ENCODE measurements around the gene NOL11.
"Not testable (repeated sequence)": the region's sequence is repeated elsewhere in the genome, so short reads cannot be mapped to it uniquely, and the experiment has no call there.

NOL11 gene

GRCh38 chr17:67754001-67754400 lies 36.3 kb downstream of the NOL11 start:
- DNase-seq (ENCODE audit: low spot score) = no peak

- DNase-seq (ENCODE audit: low spot score) = not testable (repeated sequence)
These were observed 37.0 kb downstream of the NOL11 start for GRCh38 chr17:67754686-67755085.

GRCh38 chr17:67756766-67757165 lies 39.0 kb downstream of the NOL11 start:
- DNase-seq (ENCODE audit: low spot score) = not testable (repeated sequence)

- DNase-seq (ENCODE audit: low spot score) = no peak
These were observed 41.8 kb downstream of the NOL11 start for GRCh38 chr17:67759355-67760171.

GRCh38 chr17:67765623-67766022 lies 47.9 kb downstream of the NOL11 start:
- DNase-seq (ENCODE audit: low spot score) = no peak

- DNase-seq (ENCODE audit: low spot score) = no peak
These were observed 51.5 kb downstream of the NOL11 start for GRCh38 chr17:67769231-67769630.

GRCh38 chr17:67770539-67770938 lies 52.8 kb downstream of the NOL11 start:
- no peak for DNase-seq (ENCODE audit: low spot score)

- no peak for DNase-seq (ENCODE audit: low spot score)
These were observed 54.9 kb downstream of the NOL11 start for GRCh38 chr17:67772679-67773078.

- no peak for DNase-seq (ENCODE audit: low spot score)
These were observed 55.5 kb downstream of the NOL11 start for GRCh38 chr17:67773246-67773645.

GRCh38 chr17:67779098-67779672 lies 61.4 kb downstream of the NOL11 start:
- no peak for DNase-seq (ENCODE audit: low spot score)

- DNase-seq (ENCODE audit: low spot score) = no peak
These were observed 66.8 kb downstream of the NOL11 start for GRCh38 chr17:67784364-67785121.

GRCh38 chr17:67785122-67785477 lies 67.4 kb downstream of the NOL11 start:
- no peak for DNase-seq (ENCODE audit: low spot score)

GRCh38 chr17:67785504-67785903 lies 67.8 kb downstream of the NOL11 start:
- no peak for DNase-seq (ENCODE audit: low spot score)
